ENCODE measurements around the gene CXCL16. TPM values are rescaled to one million over a fixed set of nuclear protein-coding genes. Genes with fewer than 3 reads are reported as not detected.

Gene CXCL16
- total RNA-seq, 1 experiment from 2014 or later, result 4.5 TPM

DNA sequence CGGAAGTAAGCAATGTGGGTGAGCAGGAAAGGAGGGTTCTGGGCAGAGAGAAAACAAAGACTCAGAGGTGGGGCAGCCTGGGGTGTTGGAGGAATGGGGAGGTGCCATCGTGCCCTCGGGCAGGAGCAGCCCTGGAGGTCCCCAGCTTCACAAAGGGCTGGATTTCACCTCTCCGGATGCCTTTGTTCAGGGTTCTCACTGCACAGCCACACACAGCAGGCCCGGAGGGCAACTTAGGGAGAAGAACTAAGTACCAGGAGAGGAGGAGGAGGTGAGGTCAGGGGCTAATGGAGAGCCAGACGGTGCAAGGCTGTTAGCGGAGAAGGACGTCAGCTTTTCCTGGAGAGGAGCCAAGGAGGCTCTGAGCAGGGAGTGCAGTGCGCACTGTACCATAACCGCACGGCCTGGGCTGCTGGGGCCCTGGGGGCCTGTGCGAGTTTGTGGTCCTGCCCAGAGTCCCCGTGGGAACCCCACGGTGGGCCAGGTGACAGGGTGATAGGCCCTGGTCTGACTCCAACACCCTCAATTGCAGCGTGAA is 20.0 kb downstream of the CXCL16 start:
- H3K9me3 ChIP-seq (ENCODE audit: control insufficient read depth, low read depth, low read length), result no peaks in the 10 kb centered on the region
- no peak overlapping the region for H3K4ac ChIP-seq (ENCODE audit: low read depth, low read length)
- H4K91ac ChIP-seq (ENCODE audit: insufficient read length, low read depth, low read length), result no peak overlapping the region
- H3K36me3 Mint-ChIP-seq (ENCODE audit: insufficient read depth in 1 of 3, low read depth in 3 of 3), result peaks cover 12 to 57% (median 56%) of the 10 kb centered on the region in 3 experiments; a peak in 6 of 7 replicates
- WGBS (ENCODE audit: extremely low coverage, insufficient read length, low lambda C conversion rate), result no CpG with 5 or more reads among the region's 15 CpGs
- H4K20me1 ChIP-seq (ENCODE audit: control insufficient read depth, insufficient read depth, insufficient read length), result no peaks in the 10 kb centered on the region
- no peak overlapping the region for H3K56ac ChIP-seq (ENCODE audit: insufficient read length, low read depth, low read length)
- no peaks in the 10 kb centered on the region for H3K27me3 Mint-ChIP-seq (ENCODE audit: low read depth)
- no peak overlapping the region for H3K27ac ChIP-seq (ENCODE audit: insufficient read length, low read depth, low read length)
- H2AFZ ChIP-seq (ENCODE audit: low read length), result no peak overlapping the region
- H3K4me3 Mint-ChIP-seq, result no peak overlapping the region
- DNase-seq, result no peak
- no peak overlapping the region for H3K18ac ChIP-seq (ENCODE audit: insufficient read length, low read depth, low read length)
- H3K27ac Mint-ChIP-seq, result no peak overlapping the region
- H2AK5ac ChIP-seq (ENCODE audit: insufficient read length, low read length), result no peak overlapping the region
- no peak for TF ChIP-seq CTCF (conservative IDR thresholded peaks at IDR 0.05)
- no peak overlapping the region for H4K5ac ChIP-seq (ENCODE audit: insufficient read length, low read depth, low read length)
- H3K79me2 ChIP-seq (ENCODE audit: insufficient read depth, low read length), result no peaks in the 10 kb centered on the region
- no peaks in the 10 kb centered on the region for H3K4me1 ChIP-seq (ENCODE audit: insufficient read depth, low read length)
- no peak overlapping the region for H2BK12ac ChIP-seq (ENCODE audit: insufficient read length, low read depth, low read length)
- H3K23me2 ChIP-seq (ENCODE audit: insufficient read length, low read depth, low read length, poor library complexity, severe bottlenecking), result no peaks in the 10 kb centered on the region
- H4K8ac ChIP-seq (replicated peaks; ENCODE audit: insufficient read length, low read depth, low read length), result no peak overlapping the region
- no peaks in the 10 kb centered on the region for H3K4me1 Mint-ChIP-seq
- H2BK20ac ChIP-seq (ENCODE audit: low read depth, low read length, poor library complexity, severe bottlenecking), result no peak overlapping the region
- no peak overlapping the region for H3K9ac ChIP-seq (ENCODE audit: extremely low read depth, insufficient read length, low read length)
- H3K9me3 Mint-ChIP-seq, result no peaks in the 10 kb centered on the region
- H2BK120ac ChIP-seq (ENCODE audit: low read depth, low read length, poor library complexity, severe bottlenecking), result no peak overlapping the region
- no peaks in the 10 kb centered on the region for H3K79me1 ChIP-seq (ENCODE audit: insufficient read depth, low read depth, low read length, poor library complexity, severe bottlenecking)
- no peak overlapping the region for H3K14ac ChIP-seq (ENCODE audit: insufficient read depth, low read length)
- no peak overlapping the region for H3K4me2 ChIP-seq (ENCODE audit: insufficient read depth, insufficient read length, low read length)
- no peak overlapping the region for H2BK5ac ChIP-seq (ENCODE audit: insufficient read length, low read length)
- no peak overlapping the region for H2BK15ac ChIP-seq (ENCODE audit: low read depth, low read length)
- no peak overlapping the region for H3T11ph ChIP-seq (ENCODE audit: low read length)
- no peak overlapping the region for H3K23ac ChIP-seq (ENCODE audit: insufficient read length, low read depth, low read length)
- H3K27me3 ChIP-seq (ENCODE audit: insufficient read depth, low read length), result no peaks in the 10 kb centered on the region

All from H9 (cell line).